Forelimb muscle (tissue), 1 donor: Measurements from ENCODE around the gene RRAS2. TPM values are rescaled to one million over a fixed set of nuclear protein-coding genes. Genes with fewer than 3 reads are reported as not detected.
"Not testable (repeated sequence)": the region's sequence is repeated elsewhere in the genome, so short reads cannot be mapped to it uniquely, and the experiment has no call there.

Experiments
- DNase-seq: peaks from one replicate; pipeline ENCODE4 v3.0.0-alpha.2; 2013; ENCODE audit warnings: low read depth
- polyA plus RNA-seq: library from polyadenylated mRNA; unstranded; fragments of 120-200 nt; gene quantifications from one replicate; pipeline ENCODE4 v1.2.1, GENCODE V29; 2013; ENCODE audit not compliant: insufficient read length

The RRAS2 gene
- polyA plus RNA-seq = 46.6 TPM

GRCh38 chr11:14358729-14359439, at the start of gene RRAS2:
RRAS2 (minus strand) TSS chr11:14359183; CDS start chr11:14358870, 313 bp downstream.
- DNase-seq = no peak

GRCh38 chr11:14408612-14409011, 49.6 kb upstream of the RRAS2 start:
- DNase-seq = no peak

GRCh38 chr11:14406116-14406515, 47.1 kb upstream of the RRAS2 start:
- DNase-seq = not testable (repeated sequence)

GRCh38 chr11:14403528-14403927, 44.5 kb upstream of the RRAS2 start:
- not testable (repeated sequence) for DNase-seq

GRCh38 chr11:14399087-14399486, 40.1 kb upstream of the RRAS2 start:
- no peak for DNase-seq

- no peak for DNase-seq
Observed at GRCh38 chr11:14396273-14396672, 37.3 kb upstream of the RRAS2 start.

- DNase-seq = no peak
Observed at GRCh38 chr11:14393889-14394288, 34.9 kb upstream of the RRAS2 start.

GRCh38 chr11:14393129-14393528, 34.1 kb upstream of the RRAS2 start:
- no peak for DNase-seq

- no peak for DNase-seq
Observed at GRCh38 chr11:14390669-14391068, 31.7 kb upstream of the RRAS2 start.

- no peak for DNase-seq
Observed at GRCh38 chr11:14388352-14388751, 29.4 kb upstream of the RRAS2 start.

GRCh38 chr11:14386895-14387480, 28.0 kb upstream of the RRAS2 start:
- peak; percentile 35 for DNase-seq

GRCh38 chr11:14386081-14386480, 27.1 kb upstream of the RRAS2 start:
- no peak for DNase-seq

- no peak for DNase-seq
Observed at GRCh38 chr11:14384338-14384737, 25.4 kb upstream of the RRAS2 start.

- DNase-seq = no peak
Observed at GRCh38 chr11:14381968-14382367, 23.0 kb upstream of the RRAS2 start.

- no peak for DNase-seq
Observed at GRCh38 chr11:14380947-14381561, 22.1 kb upstream of the RRAS2 start.

GRCh38 chr11:14380125-14380936, 21.3 kb upstream of the RRAS2 start:
- no peak for DNase-seq

- no peak for DNase-seq
Observed at GRCh38 chr11:14378171-14378570, 19.2 kb upstream of the RRAS2 start.

- DNase-seq = no peak
Observed at GRCh38 chr11:14376920-14377319, 17.9 kb upstream of the RRAS2 start.

- no peak for DNase-seq
Observed at GRCh38 chr11:14374922-14375830, 16.2 kb upstream of the RRAS2 start.

- DNase-seq = no peak
Observed at GRCh38 chr11:14373941-14374646, 15.1 kb upstream of the RRAS2 start.
